Heart left ventricle (tissue), 16 donors: Measurements from ENCODE around the gene PRDM5. TPM values are rescaled to one million over a fixed set of nuclear protein-coding genes. Genes with fewer than 3 reads are reported as not detected.

Source experiments
- ATAC-seq, 4 donors: fragments of 200-7000 bp; cut with Tn5 transposase; one replicate each; pipeline ENCODE4 v1.9.1; 2020 to 2022; ENCODE audit warnings: moderate library complexity in 4 of 4, mild to moderate bottlenecking in 3 of 4, moderate number of reproducible peaks in 1 of 4
- DNase-seq, 5 donors: peaks; one replicate each; pipeline ENCODE4 v3.0.0-alpha.2; 2020
- H3K27ac ChIP-seq, 12 donors: fragments of 200-600 bp; sonication (generic) in 4 of 12; one replicate each; pipeline versions ENCODE4 v1.5.0 to v1.8.0; 2016 to 2022; ENCODE audit warnings: mild to moderate bottlenecking in 2 of 12
- H3K27me3 ChIP-seq, 9 donors: fragments of 200-600 bp; sonication (generic) in 2 of 9; one replicate each; pipeline versions ENCODE4 v1.5.1 to v1.8.0; 2016 to 2022; ENCODE audit warnings: mild to moderate bottlenecking in 3 of 9
- H3K36me3 ChIP-seq, 9 donors: fragments of 200-600 bp; sonication (generic) in 2 of 9; one replicate each; pipeline versions ENCODE4 v1.5.0 to v1.8.0; 2018 to 2022; ENCODE audit warnings: mild to moderate bottlenecking in 2 of 9
- H3K4me1 ChIP-seq, 12 donors: fragments of 200-600 bp; sonication (generic) in 4 of 12; one replicate each; pipeline versions ENCODE4 v1.5.0 to v1.8.0; 2016 to 2022; ENCODE audit warnings: mild to moderate bottlenecking in 3 of 12
- H3K4me3 ChIP-seq, 12 donors: fragments of 200-600 bp; sonication (generic) in 4 of 12; one replicate each; pipeline versions ENCODE4 v1.5.0 to v1.8.0; 2017 to 2022; ENCODE audit warnings: mild to moderate bottlenecking in 9 of 12, moderate library complexity in 4 of 12
- H3K9me3 ChIP-seq, 12 donors: fragments of 200-600 bp; sonication (generic) in 4 of 12; one replicate each; pipeline versions ENCODE4 v1.5.0 to v1.8.0; 2016 to 2022; ENCODE audit warnings: mild to moderate bottlenecking in 1 of 12
- POLR2A ChIP-seq, 2 donors: fragments of 450-650 bp; IDR thresholded peaks; one replicate each; pipeline ENCODE4 v1.6.1; 2017; ENCODE audit warnings: antibody characterized with exemption in 2 of 2, mild to moderate bottlenecking in 2 of 2, moderate library complexity in 2 of 2
- WGBS, 4 donors: extraction: QIAGEN DNeasy Blood & Tissue Kit in 2 of 4; methylation state at CpG; one replicate each; pipeline versions ENCODE4 v1.1.5 to v1.1.7; 2013 to 2018; 5-methylcytosine and 5-hydroxymethylcytosine counted together
- intact Hi-C, 10 donors: fragments of 100-400 bp; cut with DNase I; formaldehyde crosslinking; loops; one replicate each; pipeline versions ENCODE4 v1.11.1 to v1.14.2; 2022
- polyA plus RNA-seq, 2 donors: library from polyadenylated mRNA; stranded (reverse); fragments of 200-250 nt; gene quantifications; one replicate each; pipeline ENCODE4 v1.2.3, GENCODE V29; 2013
- total RNA-seq, 9 donors: library from RNA; depleted of rRNA in 2 of 9; stranded (reverse); fragments of >200 nt in 2 of 9; fragmentation: NEBNext Ultra II Directional in 3 of 9; extraction: Animal tissue kit (Norgen Biotek cat#: 25700) in 3 of 9; gene quantifications; one replicate each; pipeline versions ENCODE4 v1.1.0 to v1.2.4, GENCODE V29; 2016 to 2023
- TF ChIP-seq, protein P1 (sequence below), 12 donors: fragments of 200-600 bp; sonication (generic) in 4 of 12; IDR thresholded peaks; one replicate each; pipeline versions ENCODE4 v1.5.0 to v1.8.0; 2018 to 2022; ENCODE audit warnings: antibody characterized with exemption in 12 of 12, mild to moderate bottlenecking in 5 of 12
- donor health status: ischemic (EF 13 %, LVEDD 7.1; RV severe dilation, severe dysfunction).
- donor health status: healthy with polysubstance abuse.
- donor health status: DM: no; HTN: yes; CAD: no.
- donor health status: DM: no; HTN: no; CAD: no.
- donor health status: ischemic (EF 25% LVEDD 6.9; RV normal size, moderate dysfunction).
- donor health status: ischemic (EF 25% LVEDD 5.7; RV mildly dilated, moderate dysfunction).
- donor health status: healthy.
- donor health status: DM: yes; HTN: yes; CAD: no.
- donor health status: ischemic (EF 35%, LVEDD 5.7; RV mildly dilated, moderate dysfunction).
- donor health status: nonischemic (EF 11% LVEDD 7.7; RV severe dilation, severe dysfunction).
- donor health status: DM: yes; HTN: yes; CAD: no.
- donor health status: PGD.
- donor health status: ischemic (EF 29% LVEDD 5.4; RV normal size, mild dysfunction).
- donor health status: nonischemic (EF 23%, LVEDD 6.1; RV moderate dilation, normal function).

The PRDM5 gene
- total and polyA plus RNA-seq, 11 donors, result 2.0 to 19.7 (median 9.1) TPM

DNA sequence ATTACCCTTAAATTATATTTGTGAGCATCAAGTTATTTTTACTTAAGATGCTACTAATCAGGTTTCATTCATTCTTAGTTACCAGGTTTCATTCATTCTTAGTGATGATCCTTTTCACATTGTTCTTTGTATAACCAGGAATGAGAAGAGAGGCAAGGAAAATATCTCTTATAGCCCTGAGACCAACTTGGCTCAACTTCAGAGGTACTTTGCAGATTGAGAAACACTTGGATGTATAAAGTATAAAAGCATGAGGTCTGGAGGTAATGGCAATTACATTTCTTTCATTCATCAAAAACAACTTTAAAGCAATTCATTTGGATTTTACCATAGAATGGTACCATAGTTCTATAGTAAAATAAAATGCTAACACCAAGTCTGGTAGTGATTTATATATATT lies 231.0 kb downstream of the PRDM5 start:
- ATAC-seq, result no peak

DNA sequence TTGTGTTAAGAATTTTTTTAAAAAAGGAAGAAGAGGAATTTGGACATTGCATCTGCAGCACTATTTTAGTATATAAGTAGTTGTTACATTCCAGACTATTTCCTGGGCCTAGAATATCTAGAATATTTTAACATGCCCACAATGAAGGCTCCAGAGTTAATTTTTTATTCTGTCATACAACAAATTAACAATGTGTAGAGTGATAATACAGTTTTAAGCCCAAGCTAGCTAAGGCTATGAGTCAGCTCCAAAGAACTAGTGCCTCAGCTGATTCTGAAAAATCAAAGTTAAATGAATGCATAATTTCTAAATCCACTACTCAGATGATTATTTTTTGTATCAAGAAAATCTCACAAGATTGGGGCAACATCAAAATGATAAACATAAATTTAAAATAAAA lies 231.4 kb downstream of the PRDM5 start:
- no peaks in the 10 kb centered on the region for H3K27me3 ChIP-seq
- intact Hi-C loops, result no loop called here
- peaks cover 0 to 16% (median 4%) of the 10 kb centered on the region in 12 donors for H3K4me1 ChIP-seq
- no peak overlapping the region for H3K4me3 ChIP-seq
- no peak overlapping the region for H3K27ac ChIP-seq
- no peak for DNase-seq
- H3K36me3 ChIP-seq, result no peaks in the 10 kb centered on the region
- no peak for TF ChIP-seq POLR2A (IDR thresholded peaks at IDR 0.05)
- no peaks in the 10 kb centered on the region for H3K9me3 ChIP-seq
- ATAC-seq, result no peak

More for the DNA sequence above, 231.0 kb downstream of the PRDM5 start:
- H3K27ac ChIP-seq, result no peak overlapping the region
- DNase-seq, result no peak
- H3K4me1 ChIP-seq, result peaks cover 0 to 16% (median 4%) of the 10 kb centered on the region in 12 donors
- H3K4me3 ChIP-seq, result no peak overlapping the region
- no peaks in the 10 kb centered on the region for H3K27me3 ChIP-seq
- TF ChIP-seq, protein P1, sequence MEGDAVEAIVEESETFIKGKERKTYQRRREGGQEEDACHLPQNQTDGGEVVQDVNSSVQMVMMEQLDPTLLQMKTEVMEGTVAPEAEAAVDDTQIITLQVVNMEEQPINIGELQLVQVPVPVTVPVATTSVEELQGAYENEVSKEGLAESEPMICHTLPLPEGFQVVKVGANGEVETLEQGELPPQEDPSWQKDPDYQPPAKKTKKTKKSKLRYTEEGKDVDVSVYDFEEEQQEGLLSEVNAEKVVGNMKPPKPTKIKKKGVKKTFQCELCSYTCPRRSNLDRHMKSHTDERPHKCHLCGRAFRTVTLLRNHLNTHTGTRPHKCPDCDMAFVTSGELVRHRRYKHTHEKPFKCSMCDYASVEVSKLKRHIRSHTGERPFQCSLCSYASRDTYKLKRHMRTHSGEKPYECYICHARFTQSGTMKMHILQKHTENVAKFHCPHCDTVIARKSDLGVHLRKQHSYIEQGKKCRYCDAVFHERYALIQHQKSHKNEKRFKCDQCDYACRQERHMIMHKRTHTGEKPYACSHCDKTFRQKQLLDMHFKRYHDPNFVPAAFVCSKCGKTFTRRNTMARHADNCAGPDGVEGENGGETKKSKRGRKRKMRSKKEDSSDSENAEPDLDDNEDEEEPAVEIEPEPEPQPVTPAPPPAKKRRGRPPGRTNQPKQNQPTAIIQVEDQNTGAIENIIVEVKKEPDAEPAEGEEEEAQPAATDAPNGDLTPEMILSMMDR (IDR thresholded peaks at IDR 0.05), result no peak
- no peak for TF ChIP-seq POLR2A (IDR thresholded peaks at IDR 0.05)
- no peaks in the 10 kb centered on the region for H3K9me3 ChIP-seq
- intact Hi-C loops, result no loop called here
- H3K36me3 ChIP-seq, result no peaks in the 10 kb centered on the region

DNA sequence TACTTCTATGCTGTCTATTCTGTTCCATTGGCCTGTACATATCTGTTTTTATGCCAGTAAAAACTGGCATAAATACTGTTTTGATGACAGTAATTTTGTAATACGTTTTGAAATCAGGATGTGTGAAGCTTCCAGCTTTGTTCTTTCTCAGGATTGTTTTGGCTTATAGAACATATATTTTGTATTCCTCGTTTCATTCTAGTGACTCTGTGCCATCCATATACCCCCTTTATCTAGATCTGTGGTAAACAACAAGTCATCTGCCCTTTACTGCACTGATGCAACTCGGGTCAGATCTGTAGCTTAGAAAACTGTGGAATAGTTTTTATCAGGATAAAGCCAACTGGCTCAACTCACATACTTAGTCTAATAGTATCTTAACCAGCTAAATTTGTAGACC lies 233.7 kb downstream of the PRDM5 start:
- Histone ChIP-seq H3K27ac (no peak overlapping the region), H3K4me1 (peaks cover 0 to 9% (median 2%) of the 10 kb centered on the region in 12 donors), H3K9me3 (no peaks in the 10 kb centered on the region), H3K36me3 (no peaks in the 10 kb centered on the region), H3K4me3 (no peak overlapping the region), H3K27me3 (no peaks in the 10 kb centered on the region)
- 86 to 90% (median 87%) methylated on average over 3 of the region's 3 CpGs for WGBS, 4 donors
- intact Hi-C loops, result no loop called here
- no peak for DNase-seq
- ATAC-seq, result no peak
- no peak for TF ChIP-seq POLR2A (IDR thresholded peaks at IDR 0.05)
- TF ChIP-seq, protein P1 (IDR thresholded peaks at IDR 0.05), result no peak

DNA sequence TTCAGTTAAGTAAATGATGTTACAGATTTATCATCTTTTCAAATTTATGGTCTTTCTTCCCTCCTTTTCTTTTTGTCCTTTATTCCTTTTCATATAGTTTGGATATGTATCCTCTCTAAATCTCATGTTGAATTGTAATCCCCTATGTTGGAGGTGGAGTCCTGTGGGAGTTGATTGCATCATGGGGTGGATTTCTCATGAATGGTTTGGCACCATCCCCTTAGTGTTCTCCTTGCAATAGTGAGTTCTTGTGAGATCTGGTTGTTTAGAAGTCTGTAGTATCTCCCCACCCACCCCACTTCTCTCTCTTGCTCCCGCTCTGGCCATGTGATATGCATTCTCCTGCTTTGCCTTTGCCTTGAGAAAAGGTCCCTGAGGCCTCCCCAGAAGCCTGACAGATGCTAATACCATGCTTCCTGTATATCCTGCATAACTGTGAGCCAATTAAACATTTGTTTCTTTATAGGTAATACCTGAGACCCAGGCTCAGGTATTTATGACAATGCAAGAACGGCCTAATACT lies 236.7 kb downstream of the PRDM5 start:
- Histone ChIP-seq H3K36me3 (no peaks in the 10 kb centered on the region), H3K27ac (no peak overlapping the region), H3K9me3 (no peaks in the 10 kb centered on the region), H3K4me3 (no peak overlapping the region), H3K27me3 (no peaks in the 10 kb centered on the region), H3K4me1 (no peaks in the 10 kb centered on the region)
- intact Hi-C loops, result no loop called here
- WGBS, 4 donors, result 88 to 97% (median 91%) methylated on average over 2 of the region's 2 CpGs
- DNase-seq (no peak), ATAC-seq (no peak)
- TF ChIP-seq POLR2A (IDR thresholded peaks at IDR 0.05), result no peak
- TF ChIP-seq, protein P1 (IDR thresholded peaks at IDR 0.05), result no peak

DNA sequence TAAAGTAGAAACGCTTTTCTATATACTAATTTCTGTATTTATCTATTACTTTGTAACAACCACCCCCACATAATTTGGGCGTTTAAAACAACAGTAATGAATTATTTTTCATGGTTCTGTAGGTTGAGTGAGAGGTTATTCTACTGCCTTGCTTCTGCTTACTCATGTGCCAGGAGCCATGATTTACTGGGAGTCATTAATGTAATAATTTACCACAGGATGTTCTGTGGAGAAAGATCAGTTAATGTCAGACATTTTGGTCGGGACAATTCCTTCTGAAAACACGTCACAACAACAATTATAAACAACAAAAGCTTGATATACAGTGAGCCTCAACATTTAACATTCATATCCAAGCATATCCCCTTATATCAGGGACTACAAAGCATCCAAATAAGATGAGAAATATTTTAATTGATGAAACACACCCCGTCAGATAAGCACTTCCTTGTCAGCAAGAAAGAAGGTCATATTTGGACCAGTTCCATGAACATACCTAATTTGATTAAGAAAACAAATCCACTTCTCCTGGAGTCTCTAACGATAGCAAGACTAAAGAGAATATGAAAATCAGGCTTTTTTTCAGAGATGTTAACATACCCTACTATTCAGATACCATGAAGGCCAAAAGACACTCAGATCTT lies 238.5 kb downstream of the PRDM5 start:
- H3K9me3 ChIP-seq, result peaks cover 0 to 6% (median 0%) of the 10 kb centered on the region in 12 donors
- no peaks in the 10 kb centered on the region for H3K36me3 ChIP-seq
- H3K4me3 ChIP-seq, result no peak overlapping the region
- 57 to 69% (median 66%) methylated on average over 6 of the region's 6 CpGs for WGBS, 4 donors
- H3K27ac ChIP-seq, result no peak overlapping the region
- H3K27me3 ChIP-seq, result no peaks in the 10 kb centered on the region
- DNase-seq, result no peak
- intact Hi-C loops, result no loop called here
- no peaks in the 10 kb centered on the region for H3K4me1 ChIP-seq
- no peak for ATAC-seq
- no peak for TF ChIP-seq POLR2A (IDR thresholded peaks at IDR 0.05)
- TF ChIP-seq, protein P1 (IDR thresholded peaks at IDR 0.05), result no peak
